ENCODE measurements around the gene TLR10. TPM values are rescaled to one million over a fixed set of nuclear protein-coding genes. Genes with fewer than 3 reads are reported as not detected.

The TLR10 gene
- polyA plus RNA-seq, 2 of the 4 experiments (the other 2 are of a cell fraction), result 0.14 TPM; not detected in 1

DNA sequence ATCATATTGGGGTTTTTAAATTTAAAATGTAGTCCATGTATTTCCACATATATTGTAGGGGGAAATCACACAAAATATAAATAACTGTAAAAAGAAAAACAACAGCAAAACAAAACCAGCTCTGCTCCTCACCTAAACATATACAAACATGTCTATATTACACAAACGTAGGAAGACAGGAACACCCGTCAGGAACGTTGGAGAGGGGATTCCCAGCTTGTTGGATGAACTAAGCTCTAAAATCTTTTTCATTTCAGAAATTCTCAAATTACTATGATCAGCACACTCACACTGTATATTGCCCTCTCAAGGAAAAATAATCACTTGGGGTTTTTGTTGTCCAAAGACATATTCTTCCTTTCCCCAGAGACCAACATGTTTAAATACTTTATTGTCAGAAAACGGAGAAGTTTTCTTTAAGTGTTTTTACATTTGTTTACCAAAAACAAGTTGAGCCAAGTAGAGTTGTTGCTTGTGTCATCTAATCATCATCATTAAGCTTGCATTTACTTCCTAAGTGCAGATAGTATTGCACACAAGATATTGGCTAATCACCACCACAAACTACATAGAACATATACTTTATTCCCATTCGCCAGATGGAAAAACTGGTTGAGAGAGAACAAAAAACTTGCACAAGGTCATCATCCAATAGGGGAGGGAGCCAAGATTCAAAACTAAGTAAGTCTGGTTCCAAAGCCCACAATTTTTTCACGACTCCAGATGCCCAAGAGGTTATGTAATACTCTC, 2.4 kb upstream of the TLR10 start:
- WGBS (ENCODE audit: missing lambda C conversion rate), result 40% methylated on average over 6 of the region's 6 CpGs
- Histone ChIP-seq H3K27ac (no peak overlapping the region), H3K4me3 (no peak overlapping the region), H3K4me1 (peaks cover 20% of the 10 kb centered on the region), H3K4me2 (no peak overlapping the region), H3K9me3 (peaks cover 7% of the 10 kb centered on the region; the same call in 1 of the 3 replicates)
- ATAC-seq (no peak), FAIRE-seq (no peak), DNase-seq (ENCODE audit: low read depth in 1 of 2, low spot score in 1 of 2) (no peak)
- CTCF ChIA-PET, result interaction anchor here (0.6 to 4.7 kb wide), 7 partner anchors 10 to 716 kb away, joined by 4 to 41 read pairs (median 5); partner anchors contain the start of gene TLR1
- POLR2A ChIA-PET, result no interaction called here
- TF ChIP-seq EHF (CRISPR knock-in tag; IDR thresholded peaks at IDR 0.05), result no peak

DNA sequence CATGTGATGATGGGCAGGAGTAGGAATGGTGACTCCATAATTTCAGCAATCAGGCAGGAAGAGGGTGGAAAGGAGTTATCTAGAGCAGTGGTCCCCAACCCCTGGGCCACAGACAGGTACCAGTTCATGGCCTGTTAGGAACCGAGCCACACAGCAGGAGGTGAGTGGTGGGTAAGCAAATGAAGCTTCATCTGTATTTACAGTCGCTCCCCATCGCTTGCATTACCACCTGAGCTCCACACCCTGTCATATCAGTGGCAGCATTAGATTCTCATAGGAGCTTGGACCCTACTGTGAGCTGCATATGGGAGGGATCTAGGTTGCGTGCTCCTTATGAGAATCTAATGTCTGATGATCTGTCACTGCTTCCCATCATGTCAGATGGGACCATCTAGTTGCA, 1.4 kb upstream of the TLR10 start:
- no peak for DNase-seq (ENCODE audit: low read depth in 1 of 2, low spot score in 1 of 2)
- POLR2A ChIA-PET, result no interaction called here
- Histone ChIP-seq H3K4me3 (no peak overlapping the region), H3K27ac (no peak overlapping the region), H3K4me1 (peaks cover 20% of the 10 kb centered on the region), H3K4me2 (no peak overlapping the region), H3K9me3 (0 out of 3 replicates have a peak, but pooled peaks cover 5% of the 10 kb centered on the region)
- CTCF ChIA-PET, result interaction anchor here (1.1 to 4.7 kb wide), 4 partner anchors 13 to 715 kb away, joined by 3 to 41 read pairs (median 17); no protein-coding TSS in a partner anchor
- no peak for ATAC-seq
- TF ChIP-seq SMC3 (IDR thresholded peaks at IDR 0.05) (no peak), SREBF2 (IDR thresholded peaks at IDR 0.05) (no peak)
- 93% methylated on average over 4 of the region's 4 CpGs for WGBS (ENCODE audit: missing lambda C conversion rate)
- no peak for FAIRE-seq

DNA sequence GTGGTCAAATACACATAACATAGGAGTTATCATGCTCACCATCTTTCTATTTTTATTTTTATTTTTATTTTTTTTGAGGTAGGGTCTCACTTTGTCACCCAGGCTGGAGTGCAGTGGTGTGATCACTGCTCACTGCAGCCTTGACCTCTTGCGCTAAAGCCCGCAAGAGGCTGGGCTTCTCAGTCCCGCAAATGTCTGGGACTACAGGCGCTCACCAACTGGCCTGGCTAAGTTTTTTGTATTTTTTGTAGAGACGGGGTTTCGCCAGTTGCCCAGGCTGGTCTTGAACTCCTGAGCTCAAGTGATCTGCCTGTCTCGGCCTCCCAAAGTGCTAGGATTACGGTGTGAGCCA, 295 bp upstream of the TLR10 start:
- no peak for DNase-seq (ENCODE audit: low read depth in 1 of 2, low spot score in 1 of 2)
- Histone ChIP-seq H3K27ac (no peak overlapping the region), H3K4me2 (no peak overlapping the region), H3K4me3 (no peak overlapping the region), H3K9me3 (no peaks in the 10 kb centered on the region), H3K4me1 (peaks cover 13% of the 10 kb centered on the region; the same call in 2 of the 3 replicates)
- TF ChIP-seq RAD21 (conservative IDR thresholded peaks at IDR 0.05 in 1 of 2, IDR thresholded peaks at IDR 0.05 in 1 of 2) (0 out of 5 replicates have a peak, but pooled peaks of 1 of the 2 experiments have one; percentile 0), RFX5 (IDR thresholded peaks at IDR 0.05) (no peak), CEBPB (IDR thresholded peaks at IDR 0.05) (no peak)
- TF ChIP-seq, protein P1, sequence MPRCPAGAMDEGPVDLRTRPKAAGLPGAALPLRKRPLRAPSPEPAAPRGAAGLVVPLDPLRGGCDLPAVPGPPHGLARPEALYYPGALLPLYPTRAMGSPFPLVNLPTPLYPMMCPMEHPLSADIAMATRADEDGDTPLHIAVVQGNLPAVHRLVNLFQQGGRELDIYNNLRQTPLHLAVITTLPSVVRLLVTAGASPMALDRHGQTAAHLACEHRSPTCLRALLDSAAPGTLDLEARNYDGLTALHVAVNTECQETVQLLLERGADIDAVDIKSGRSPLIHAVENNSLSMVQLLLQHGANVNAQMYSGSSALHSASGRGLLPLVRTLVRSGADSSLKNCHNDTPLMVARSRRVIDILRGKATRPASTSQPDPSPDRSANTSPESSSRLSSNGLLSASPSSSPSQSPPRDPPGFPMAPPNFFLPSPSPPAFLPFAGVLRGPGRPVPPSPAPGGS (IDR thresholded peaks at IDR 0.05), result no peak
- CTCF ChIA-PET, result interaction anchor here (0.7 to 4.7 kb wide), 16 partner anchors 12 to 720 kb away, joined by 3 to 41 read pairs (median 5); partner anchors contain the start of gene TLR1
- WGBS (ENCODE audit: missing lambda C conversion rate), result 75% methylated on average over 8 of the region's 8 CpGs
- FAIRE-seq, result no peak
- POLR2A ChIA-PET, result interaction anchor here (0.6 kb wide), 1 partner anchor 10 kb away, joined by 3 read pairs; no protein-coding TSS in a partner anchor
- ATAC-seq, result no peak

DNA sequence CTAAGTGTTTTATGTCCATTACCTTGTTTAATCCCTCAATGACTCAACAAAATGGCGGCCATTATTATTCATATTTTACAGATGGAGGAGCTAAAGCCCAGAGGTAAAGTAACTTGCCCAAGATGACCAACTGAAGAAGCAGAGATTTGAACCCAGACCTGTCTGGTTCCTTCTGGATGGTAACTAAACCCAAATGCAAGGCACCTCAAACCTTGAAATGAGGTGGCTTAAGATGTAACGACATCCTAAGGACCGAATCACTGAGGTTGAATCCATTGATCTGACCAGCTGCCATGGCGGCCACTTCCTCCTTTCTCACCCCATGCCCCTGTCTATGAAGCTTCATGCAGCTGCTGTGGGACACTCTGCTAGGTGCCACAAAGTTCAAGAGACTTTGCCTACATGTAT, 932 bp downstream of the TLR10 start:
- POLR2A ChIA-PET, result no interaction called here
- no peak for ATAC-seq
- WGBS (ENCODE audit: missing lambda C conversion rate), result 87% methylated on average over 4 of the region's 4 CpGs

DNA sequence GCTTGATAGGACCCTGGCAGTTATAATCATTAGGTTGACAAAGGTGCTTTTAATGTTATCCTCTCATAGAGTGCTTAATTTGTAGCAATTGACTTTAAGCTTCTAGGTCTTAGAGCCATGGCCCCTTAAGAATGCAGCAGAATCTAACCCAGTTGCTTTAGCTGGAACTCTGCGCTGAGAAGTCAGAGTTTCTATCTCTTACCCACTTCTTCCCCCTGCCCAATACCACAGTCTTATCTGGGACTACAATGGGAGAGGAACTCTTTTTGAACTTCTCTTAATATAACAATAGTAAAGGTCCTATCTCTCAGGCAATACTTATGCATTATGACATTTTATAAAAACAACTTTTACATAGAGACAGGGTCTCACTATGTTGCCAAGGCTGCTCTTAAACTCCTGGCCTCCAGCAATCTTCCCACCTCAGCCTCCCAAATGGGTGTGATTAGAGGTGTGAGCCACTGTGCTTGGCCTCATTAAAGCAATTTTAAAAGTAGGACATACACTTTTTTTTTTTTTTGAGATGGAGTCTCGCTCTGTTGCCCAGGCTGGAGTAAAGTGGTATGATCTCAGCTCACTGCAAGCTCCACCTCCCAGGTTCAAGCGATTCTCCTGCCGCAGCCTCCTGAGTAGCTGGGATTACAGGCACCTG, 1.8 kb downstream of the TLR10 start:
- ATAC-seq (no peak), FAIRE-seq (no peak)
- POLR2A ChIA-PET, result no interaction called here

More for the DNA sequence above, 932 bp downstream of the TLR10 start:
- Histone ChIP-seq H3K4me3 (no peak overlapping the region), H3K4me1 (0 out of 3 replicates have a peak, but pooled peaks cover 3% of the 10 kb centered on the region), H3K4me2 (no peak overlapping the region), H3K9me3 (no peaks in the 10 kb centered on the region), H3K27ac (no peak overlapping the region)
- TF ChIP-seq KDM5A (IDR thresholded peaks at IDR 0.05), result no peak
- CTCF ChIA-PET, result interaction anchor here (0.5 to 4.7 kb wide), 12 partner anchors 10 to 719 kb away, joined by 3 to 41 read pairs (median 6); partner anchors contain the start of gene TLR1
- FAIRE-seq, result no peak
- no peak for DNase-seq (ENCODE audit: low read depth in 1 of 2, low spot score in 1 of 2)

More for the DNA sequence above, 1.8 kb downstream of the TLR10 start:
- H3K9me3 ChIP-seq, result no peaks in the 10 kb centered on the region
- no peak for DNase-seq (ENCODE audit: low read depth in 1 of 2, low spot score in 1 of 2)
- no peak for TF ChIP-seq CHD4 (IDR thresholded peaks at IDR 0.05; ENCODE audit: borderline replicate concordance)
- no peak for TF ChIP-seq KDM5A (IDR thresholded peaks at IDR 0.05)
- no peak for TF ChIP-seq POLR2A (IDR thresholded peaks at IDR 0.05; ENCODE audit: low read length)
- no peak for TF ChIP-seq MYC (IDR thresholded peaks at IDR 0.05; ENCODE audit: borderline replicate concordance, low read length)
- TF ChIP-seq RARB (CRISPR knock-in tag; IDR thresholded peaks at IDR 0.05), result no peak
- TF ChIP-seq HOXB13 (CRISPR knock-in tag; IDR thresholded peaks at IDR 0.05; ENCODE audit: low read depth), result no peak
- TF ChIP-seq JUN (IDR thresholded peaks at IDR 0.05), result no peak
- TF ChIP-seq, protein P2, sequence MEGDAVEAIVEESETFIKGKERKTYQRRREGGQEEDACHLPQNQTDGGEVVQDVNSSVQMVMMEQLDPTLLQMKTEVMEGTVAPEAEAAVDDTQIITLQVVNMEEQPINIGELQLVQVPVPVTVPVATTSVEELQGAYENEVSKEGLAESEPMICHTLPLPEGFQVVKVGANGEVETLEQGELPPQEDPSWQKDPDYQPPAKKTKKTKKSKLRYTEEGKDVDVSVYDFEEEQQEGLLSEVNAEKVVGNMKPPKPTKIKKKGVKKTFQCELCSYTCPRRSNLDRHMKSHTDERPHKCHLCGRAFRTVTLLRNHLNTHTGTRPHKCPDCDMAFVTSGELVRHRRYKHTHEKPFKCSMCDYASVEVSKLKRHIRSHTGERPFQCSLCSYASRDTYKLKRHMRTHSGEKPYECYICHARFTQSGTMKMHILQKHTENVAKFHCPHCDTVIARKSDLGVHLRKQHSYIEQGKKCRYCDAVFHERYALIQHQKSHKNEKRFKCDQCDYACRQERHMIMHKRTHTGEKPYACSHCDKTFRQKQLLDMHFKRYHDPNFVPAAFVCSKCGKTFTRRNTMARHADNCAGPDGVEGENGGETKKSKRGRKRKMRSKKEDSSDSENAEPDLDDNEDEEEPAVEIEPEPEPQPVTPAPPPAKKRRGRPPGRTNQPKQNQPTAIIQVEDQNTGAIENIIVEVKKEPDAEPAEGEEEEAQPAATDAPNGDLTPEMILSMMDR (IDR thresholded peaks at IDR 0.05), result no peak
- TF ChIP-seq ZSCAN20 (CRISPR knock-in tag; IDR thresholded peaks at IDR 0.05), result no peak
- TF ChIP-seq POLR2AphosphoS2 (conservative IDR thresholded peaks at IDR 0.05; ENCODE audit: low read length), result no peak
- 87% methylated on average over 4 of the region's 4 CpGs for WGBS (ENCODE audit: missing lambda C conversion rate)
- CTCF ChIA-PET, result interaction anchor here (0.6 to 4.7 kb wide), 8 partner anchors 15 to 80 kb away, joined by 3 to 41 read pairs (median 10); no protein-coding TSS in a partner anchor
- no peak overlapping the region for H3K27ac ChIP-seq
- H3K4me1 ChIP-seq, result 0 out of 3 replicates have a peak, but pooled peaks cover 3% of the 10 kb centered on the region
- no peak overlapping the region for H3K4me3 ChIP-seq
- H3K4me2 ChIP-seq, result no peak overlapping the region

All from A549 (cell line).